Parathyroid adenoma (tissue), 2 donors: Measurements from ENCODE around the gene MXI1.
"Not testable (repeated sequence)": the region's sequence is repeated elsewhere in the genome, so short reads cannot be mapped to it uniquely, and the experiment has no call there.

Experiments used
- H2AFZ ChIP-seq: fragments of 300-600 bp; sonication (generic); one replicate; pipeline ENCODE4 v1.7.0; 2017; ENCODE audit warnings: antibody characterized with exemption, mild to moderate bottlenecking
- H3K27ac ChIP-seq: fragments of 300-600 bp; sonication (generic); one replicate; pipeline ENCODE4 v1.7.0; 2017
- H3K27me3 ChIP-seq: fragments of 300-600 bp; sonication (generic); one replicate; pipeline ENCODE4 v1.7.0; 2017; ENCODE audit warnings: low read length; ENCODE audit not compliant: control insufficient read depth, insufficient read depth
- H3K36me3 ChIP-seq: fragments of 300-600 bp; sonication (generic); one replicate; pipeline ENCODE4 v1.7.0; 2017; ENCODE audit warnings: low read length; ENCODE audit not compliant: control insufficient read depth, insufficient read depth
- H3K4me1 ChIP-seq: fragments of 300-600 bp; sonication (generic); one replicate; pipeline ENCODE4 v1.7.0; 2017; ENCODE audit warnings: control low read depth
- H3K4me2 ChIP-seq: fragments of 300-600 bp; sonication (generic); one replicate; pipeline ENCODE4 v1.7.0; 2017; ENCODE audit warnings: low read length
- H3K4me3 ChIP-seq: fragments of 300-600 bp; sonication (generic); one replicate; pipeline ENCODE4 v1.7.0; 2017; ENCODE audit warnings: low read depth, low read length
- H3K79me2 ChIP-seq: fragments of 300-600 bp; sonication (generic); one replicate; pipeline ENCODE4 v1.7.0; 2017; ENCODE audit warnings: control low read depth
- H3K9ac ChIP-seq: fragments of 300-600 bp; sonication (generic); one replicate; pipeline ENCODE4 v1.7.0; 2017; ENCODE audit warnings: mild to moderate bottlenecking
- H3K9me3 ChIP-seq: fragments of 300-600 bp; sonication (generic); one replicate; pipeline ENCODE4 v1.7.0; 2017; ENCODE audit warnings: low read length; ENCODE audit not compliant: control insufficient read depth
- CTCF ChIP-seq: fragments of 300-600 bp; sonication (generic); IDR thresholded peaks from one replicate; pipeline ENCODE4 v1.7.0; 2017; ENCODE audit warnings: antibody characterized with exemption, mild to moderate bottlenecking
- donor health status: primary hyperparathyroidism.

The MXI1 gene

GRCh38 chr10:110241407-110241806 lies 34.0 kb downstream of the MXI1 start:
- H3K27me3 ChIP-seq: no peaks in the 10 kb centered on the region
- H3K4me2 ChIP-seq: no peak overlapping the region
- H3K4me3 ChIP-seq: no peak overlapping the region
- H3K36me3 ChIP-seq: no peaks in the 10 kb centered on the region
- H3K9ac ChIP-seq: no peak overlapping the region
- no peak overlapping the region for H3K27ac ChIP-seq
- no peaks in the 10 kb centered on the region for H3K4me1 ChIP-seq
- no peak overlapping the region for H2AFZ ChIP-seq
- no peak for TF ChIP-seq CTCF
- peaks cover 19% of the 10 kb centered on the region for H3K79me2 ChIP-seq
- H3K9me3 ChIP-seq: no peaks in the 10 kb centered on the region

GRCh38 chr10:110241841-110242240 lies 34.4 kb downstream of the MXI1 start:
- no peak for TF ChIP-seq CTCF
- H3K9me3 ChIP-seq: no peaks in the 10 kb centered on the region
- no peaks in the 10 kb centered on the region for H3K36me3 ChIP-seq
- no peak overlapping the region for H3K4me3 ChIP-seq
- H3K4me1 ChIP-seq: no peaks in the 10 kb centered on the region
- H2AFZ ChIP-seq: no peak overlapping the region
- H3K9ac ChIP-seq: no peak overlapping the region
- no peak overlapping the region for H3K27ac ChIP-seq
- H3K79me2 ChIP-seq: peaks cover 19% of the 10 kb centered on the region
- no peak overlapping the region for H3K4me2 ChIP-seq
- no peaks in the 10 kb centered on the region for H3K27me3 ChIP-seq

GRCh38 chr10:110242511-110242910 lies 35.1 kb downstream of the MXI1 start:
- Histone ChIP-seq H3K4me2 (no peak overlapping the region), H3K79me2 (peaks cover 18% of the 10 kb centered on the region), H3K27ac (no peak overlapping the region), H3K27me3 (no peaks in the 10 kb centered on the region), H3K4me1 (no peaks in the 10 kb centered on the region), H3K9ac (no peak overlapping the region), H3K4me3 (no peak overlapping the region), H2AFZ (no peak overlapping the region), H3K9me3 (no peaks in the 10 kb centered on the region), H3K36me3 (no peaks in the 10 kb centered on the region)
- no peak for TF ChIP-seq CTCF

GRCh38 chr10:110244550-110244949 lies 37.1 kb downstream of the MXI1 start:
- Histone ChIP-seq H2AFZ (no peak overlapping the region), H3K9me3 (no peaks in the 10 kb centered on the region), H3K4me3 (no peak overlapping the region), H3K27ac (no peak overlapping the region), H3K79me2 (peaks cover 4% of the 10 kb centered on the region), H3K4me1 (no peaks in the 10 kb centered on the region), H3K27me3 (no peaks in the 10 kb centered on the region), H3K36me3 (no peaks in the 10 kb centered on the region), H3K9ac (no peak overlapping the region), H3K4me2 (no peak overlapping the region)
- TF ChIP-seq CTCF: no peak

GRCh38 chr10:110247833-110248232 lies 40.4 kb downstream of the MXI1 start:
- not testable (repeated sequence) for H3K27me3 ChIP-seq, H3K9me3 ChIP-seq, H3K4me2 ChIP-seq

GRCh38 chr10:110249489-110249888 lies 42.1 kb downstream of the MXI1 start:
- H3K36me3 ChIP-seq: not testable (repeated sequence)

More at GRCh38 chr10:110247833-110248232, 40.4 kb downstream of the MXI1 start:
- not testable (repeated sequence) for H2AFZ ChIP-seq, H3K4me1 ChIP-seq, H3K36me3 ChIP-seq, H3K79me2 ChIP-seq, H3K27ac ChIP-seq, H3K4me3 ChIP-seq, H3K9ac ChIP-seq

GRCh38 chr10:110251392-110251791 lies 44.0 kb downstream of the MXI1 start:
- not testable (repeated sequence) for H3K4me3 ChIP-seq, H3K79me2 ChIP-seq, H3K9ac ChIP-seq, H3K36me3 ChIP-seq, H3K4me2 ChIP-seq, H2AFZ ChIP-seq, H3K27me3 ChIP-seq, H3K27ac ChIP-seq, H3K9me3 ChIP-seq, H3K4me1 ChIP-seq

More at GRCh38 chr10:110249489-110249888, 42.1 kb downstream of the MXI1 start:
- not testable (repeated sequence) for H3K9ac ChIP-seq, H3K4me3 ChIP-seq, H3K79me2 ChIP-seq, H3K27ac ChIP-seq, H3K4me1 ChIP-seq, H3K9me3 ChIP-seq, H2AFZ ChIP-seq, H3K4me2 ChIP-seq, H3K27me3 ChIP-seq
